Ishikawa (cell line): ENCODE data around the gene KRT39.

ENCODE experiments used
- CEBPB ChIP-seq: IDR thresholded peaks from 2 replicates; pipeline ENCODE4 v1.6.1; 2012
- NFIC ChIP-seq: IDR thresholded peaks from 2 replicates; pipeline ENCODE4 v1.6.1; 2012
- TEAD4 ChIP-seq: IDR thresholded peaks from 2 replicates; pipeline ENCODE4 v1.6.1; 2012

DNA sequence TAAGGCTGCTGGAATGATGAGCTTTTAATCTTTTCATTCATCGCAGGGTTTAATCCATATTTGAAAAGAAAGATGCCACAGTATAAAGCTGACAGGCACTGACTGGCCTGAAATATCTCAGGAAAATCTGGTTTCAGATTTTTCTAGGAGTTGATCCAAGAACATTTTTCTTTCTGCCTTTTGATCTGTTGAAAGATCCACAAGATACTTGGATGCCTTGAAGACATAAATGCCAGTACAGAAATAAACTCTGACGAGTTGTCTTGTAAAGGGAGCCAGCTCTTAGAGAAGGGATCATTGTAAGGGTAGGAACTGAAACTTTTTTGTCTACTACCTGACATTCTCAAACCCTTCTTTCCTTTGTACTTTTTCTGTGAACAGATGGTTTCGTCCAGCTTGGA lies 56.3 kb downstream of the KRT39 start:
- TF ChIP-seq NFIC (no peak), TEAD4 (no peak), CEBPB (no peak)
